Globus pallidus (tissue), 1 donor: ENCODE data around the gene SETD7.

Experiments used
- DNase-seq: peaks from one replicate; pipeline ENCODE4 v3.0.0-alpha.2; 2015; ENCODE audit warnings: low spot score

Gene SETD7

GRCh38 chr4:139556071-139556723, at the start of gene SETD7:
SETD7 (minus strand) TSS chr4:139556219; CDS start chr4:139556137, 82 bp downstream.
- peak; percentile 76 for DNase-seq

- no peak for DNase-seq
These were observed 49.5 kb upstream of the SETD7 start for GRCh38 chr4:139605516-139605915.

- peak; percentile 66 for DNase-seq
These were observed 47.8 kb upstream of the SETD7 start for GRCh38 chr4:139603576-139604410.

GRCh38 chr4:139602776-139603360, 46.8 kb upstream of the SETD7 start:
- no peak for DNase-seq

GRCh38 chr4:139600662-139601061, 44.6 kb upstream of the SETD7 start:
- DNase-seq, result no peak

- no peak for DNase-seq
These were observed 43.8 kb upstream of the SETD7 start for GRCh38 chr4:139599594-139600374.

GRCh38 chr4:139599076-139599475, 43.1 kb upstream of the SETD7 start:
- no peak for DNase-seq

GRCh38 chr4:139596684-139597279, 40.8 kb upstream of the SETD7 start:
- DNase-seq, result no peak

GRCh38 chr4:139596034-139596683, 40.1 kb upstream of the SETD7 start:
- DNase-seq, result no peak

- DNase-seq, result no peak
These were observed 38.7 kb upstream of the SETD7 start for GRCh38 chr4:139594591-139595185.

GRCh38 chr4:139593091-139593564, 37.1 kb upstream of the SETD7 start:
- DNase-seq, result no peak

- DNase-seq, result peak; percentile 23
These were observed 33.5 kb upstream of the SETD7 start for GRCh38 chr4:139589336-139590018.

- no peak for DNase-seq
These were observed 31.4 kb upstream of the SETD7 start for GRCh38 chr4:139587446-139587845.

- no peak for DNase-seq
These were observed 29.5 kb upstream of the SETD7 start for GRCh38 chr4:139585473-139585872.

- DNase-seq, result no peak
These were observed 28.8 kb upstream of the SETD7 start for GRCh38 chr4:139584784-139585183.

GRCh38 chr4:139584013-139584412, 28.0 kb upstream of the SETD7 start:
- DNase-seq, result no peak

- DNase-seq, result no peak
These were observed 26.0 kb upstream of the SETD7 start for GRCh38 chr4:139582044-139582443.

- DNase-seq, result no peak
These were observed 25.1 kb upstream of the SETD7 start for GRCh38 chr4:139581096-139581495.

GRCh38 chr4:139576219-139576618, 20.2 kb upstream of the SETD7 start:
- no peak for DNase-seq

- no peak for DNase-seq
These were observed 19.1 kb upstream of the SETD7 start for GRCh38 chr4:139575072-139575471.
